GM23338 (cell line): ENCODE results near the gene OSBPL10.

Experiments used
- CREB1 ChIP-seq: fragments of 250-450 bp; sonication (Bioruptor Pico); IDR thresholded peaks from 2 replicates; pipeline ENCODE4 v1.5.0; 2020; ENCODE audit warnings: low read depth, mild to moderate bottlenecking, moderate library complexity
- CTCF ChIP-seq, 2 experiments: fragments of 200-600 bp in 1 of 2; sonication (generic) in 1 of 2; conservative IDR thresholded peaks; 2 replicates each; pipeline versions ENCODE4 v1.5.1 to v1.6.1; 2016 to 2017; ENCODE audit warnings: antibody characterized with exemption in 2 of 2, low read depth in 2 of 2, mild to moderate bottlenecking in 2 of 2, moderate library complexity in 1 of 2
- EZH2 ChIP-seq: fragments of 200-600 bp; sonication (generic); IDR thresholded peaks from one replicate; pipeline ENCODE4 v1.8.0; 2017; ENCODE audit warnings: antibody characterized with exemption, mild to moderate bottlenecking, low read depth; ENCODE audit not compliant: unreplicated experiment
- EZH2phosphoT487 ChIP-seq: fragments of 200-600 bp; sonication (generic); IDR thresholded peaks from one replicate; pipeline ENCODE4 v1.8.1; 2018; ENCODE audit warnings: antibody characterized with exemption; ENCODE audit not compliant: unreplicated experiment
- JUNB ChIP-seq: IDR thresholded peaks from one replicate; pipeline ENCODE4 v1.6.1; 2016; ENCODE audit warnings: antibody characterized with exemption; ENCODE audit not compliant: unreplicated experiment
- POLR2AphosphoS5 ChIP-seq: IDR thresholded peaks from 2 replicates; pipeline ENCODE4 v1.6.1; 2016; ENCODE audit warnings: antibody characterized with exemption, low read depth
- REST ChIP-seq: IDR thresholded peaks from one replicate; pipeline ENCODE4 v1.6.1; 2018; ENCODE audit warnings: antibody characterized with exemption; ENCODE audit not compliant: unreplicated experiment
- STAT1 ChIP-seq: IDR thresholded peaks from one replicate; pipeline ENCODE4 v1.6.1; 2016; ENCODE audit warnings: antibody characterized with exemption; ENCODE audit not compliant: unreplicated experiment
- ZNF114 ChIP-seq: fragments of 250-450 bp; sonication (Bioruptor Pico); IDR thresholded peaks from 2 replicates; pipeline ENCODE4 v1.5.0; 2020; ENCODE audit warnings: mild to moderate bottlenecking, moderate library complexity
- ZNF462 ChIP-seq: fragments of 250-450 bp; sonication (Bioruptor Pico); IDR thresholded peaks from 2 replicates; pipeline ENCODE4 v1.5.0; 2020; ENCODE audit warnings: mild to moderate bottlenecking, moderate library complexity

- TF ChIP-seq CTCF (conservative IDR thresholded peaks at IDR 0.05; ENCODE audit: low read depth in 2 of 2) (no peak), ZNF114 (CRISPR knock-in tag) (no peak), POLR2AphosphoS5 (no peak), ZNF462 (CRISPR knock-in tag) (no peak), STAT1 (no peak), EZH2 (no peak), REST (no peak), CREB1 (CRISPR knock-in tag) (no peak), EZH2phosphoT487 (no peak), JUNB (no peak)
These were observed 213.1 kb downstream of the OSBPL10 start for GRCh38 chr3:31767920-31768319.
